HG02852 (cell line): ENCODE measurements around the gene CDRT15.
"Not testable (repeated sequence)": the region's sequence is repeated elsewhere in the genome, so short reads cannot be mapped to it uniquely, and the experiment has no call there.

Experiments
- ATAC-seq: cut with Tn5 transposase; IDR thresholded peaks from one replicate; pipeline ENCODE4 v1.9.1; 2021; ENCODE audit warnings: mild to moderate bottlenecking, moderate library complexity; ENCODE audit not compliant: unreplicated experiment

CDRT15 gene

GRCh38 chr17:14236762-14237161 lies at the start of gene CDRT15:
Gene CDRT15 (minus strand): TSS chr17:14236862. CDS start chr17:14236833, 29 bp downstream.
- not testable (repeated sequence) for ATAC-seq

GRCh38 chr17:14282726-14283125 lies 46.1 kb upstream of the CDRT15 start:
- no peak for ATAC-seq

GRCh38 chr17:14281530-14281929 lies 44.9 kb upstream of the CDRT15 start:
- ATAC-seq, result no peak

- ATAC-seq, result no peak
Observed at GRCh38 chr17:14276535-14277250, 40.0 kb upstream of the CDRT15 start.

GRCh38 chr17:14270508-14270907 lies 33.8 kb upstream of the CDRT15 start:
- no peak for ATAC-seq

- ATAC-seq, result no peak
Observed at GRCh38 chr17:14269473-14269872, 32.8 kb upstream of the CDRT15 start.

GRCh38 chr17:14268264-14268663 lies 31.6 kb upstream of the CDRT15 start:
- ATAC-seq, result no peak

- no peak for ATAC-seq
Observed at GRCh38 chr17:14261406-14261805, 24.7 kb upstream of the CDRT15 start.

GRCh38 chr17:14245629-14246028 lies 9.0 kb upstream of the CDRT15 start:
- ATAC-seq, result no peak

GRCh38 chr17:14245002-14245401 lies 8.3 kb upstream of the CDRT15 start:
- no peak for ATAC-seq

- not testable (repeated sequence) for ATAC-seq
Observed at GRCh38 chr17:14239271-14239670, 2.6 kb upstream of the CDRT15 start.

- not testable (repeated sequence) for ATAC-seq
Observed at GRCh38 chr17:14236032-14236431, 630 bp downstream of the CDRT15 start.

GRCh38 chr17:14235047-14235446 lies 1.6 kb downstream of the CDRT15 start:
- ATAC-seq, result not testable (repeated sequence)

- ATAC-seq, result not testable (repeated sequence)
Observed at GRCh38 chr17:14231187-14231586, 5.5 kb downstream of the CDRT15 start.

- ATAC-seq, result no peak
Observed at GRCh38 chr17:14228903-14229302, 7.8 kb downstream of the CDRT15 start.

- no peak for ATAC-seq
Observed at GRCh38 chr17:14227052-14227451, 9.6 kb downstream of the CDRT15 start.

- ATAC-seq, result no peak
Observed at GRCh38 chr17:14225254-14225980, 11.2 kb downstream of the CDRT15 start.

- ATAC-seq, result no peak
Observed at GRCh38 chr17:14222611-14223010, 14.1 kb downstream of the CDRT15 start.

- ATAC-seq, result no peak
Observed at GRCh38 chr17:14214271-14214670, 22.4 kb downstream of the CDRT15 start.

GRCh38 chr17:14212401-14212800 lies 24.3 kb downstream of the CDRT15 start:
- ATAC-seq, result no peak

GRCh38 chr17:14211801-14212200 lies 24.9 kb downstream of the CDRT15 start:
- ATAC-seq, result no peak

- no peak for ATAC-seq
Observed at GRCh38 chr17:14211246-14211645, 25.4 kb downstream of the CDRT15 start.
